ENCODE measurements around the gene ANKRD34A. TPM values are rescaled to one million over a fixed set of nuclear protein-coding genes. Genes with fewer than 3 reads are reported as not detected.
A peak's percentile ranks its signal among the peaks of the same experiment; 100 is the strongest.

The ANKRD34A gene
- total and polyA plus RNA-seq, 2 donors from 2014 or later: 0.37 to 0.76 TPM

DNA sequence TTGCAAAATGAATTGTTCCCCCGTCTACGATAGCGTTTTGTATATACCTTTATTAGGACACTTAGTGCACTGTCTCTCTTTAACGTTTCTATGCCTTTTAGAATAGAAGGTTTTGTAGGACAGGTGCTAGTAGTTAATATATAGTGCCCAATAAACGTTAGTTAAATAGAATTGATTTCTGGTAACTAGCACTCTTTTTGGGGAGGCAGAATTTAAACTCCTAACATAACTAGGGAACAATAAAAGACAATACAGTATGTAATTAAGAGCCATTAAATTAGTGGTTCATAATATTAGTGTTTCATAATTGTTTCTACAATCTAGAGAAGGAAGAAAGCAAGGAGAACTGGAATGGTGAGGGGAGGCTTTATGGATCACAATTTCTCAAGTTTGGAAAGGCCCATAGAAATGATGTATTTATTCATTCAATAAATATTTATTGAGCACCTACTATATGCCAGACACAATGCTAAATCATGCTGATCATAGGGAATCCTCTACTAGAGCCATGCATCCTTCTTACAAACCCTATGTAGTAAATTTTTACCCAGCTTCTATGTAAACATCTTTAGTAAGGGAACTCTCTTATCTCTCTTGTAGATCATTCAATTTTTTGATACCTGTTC lies 857 bp upstream of the ANKRD34A start:
- Histone ChIP-seq H3K36me3 (ENCODE audit: control insufficient read depth in 2 of 3, insufficient read depth in 3 of 3, low read length in 3 of 3) (no peaks in the 10 kb centered on the region), H3K27me3 (ENCODE audit: control insufficient read depth, insufficient read depth, low read length) (no peaks in the 10 kb centered on the region), H3K4me1 (ENCODE audit: control insufficient read depth in 2 of 3, insufficient read depth in 2 of 3, low read depth in 1 of 3, low read length in 3 of 3) (peaks cover 2 to 27% (median 4%) of the 10 kb centered on the region in 3 donors), H3K27ac (ENCODE audit: low read depth in 2 of 2, low read length in 2 of 2) (peak overlapping the region in 1 of 2 donors; percentile 88), H3K4me3 (ENCODE audit: low read length in 3 of 3) (peak overlapping the region; percentile 81 to 91 (median 85)), H3K9ac (ENCODE audit: low read length in 3 of 3) (peak overlapping the region; percentile 75 to 92 (median 83)), H3K9me3 (ENCODE audit: control insufficient read depth in 2 of 3, insufficient read depth in 1 of 3, low read length in 3 of 3) (peaks cover 0 to 4% (median 0%) of the 10 kb centered on the region in 3 donors)
- DNase-seq: no peak
- FAIRE-seq: no peak
- TF ChIP-seq, protein P1, sequence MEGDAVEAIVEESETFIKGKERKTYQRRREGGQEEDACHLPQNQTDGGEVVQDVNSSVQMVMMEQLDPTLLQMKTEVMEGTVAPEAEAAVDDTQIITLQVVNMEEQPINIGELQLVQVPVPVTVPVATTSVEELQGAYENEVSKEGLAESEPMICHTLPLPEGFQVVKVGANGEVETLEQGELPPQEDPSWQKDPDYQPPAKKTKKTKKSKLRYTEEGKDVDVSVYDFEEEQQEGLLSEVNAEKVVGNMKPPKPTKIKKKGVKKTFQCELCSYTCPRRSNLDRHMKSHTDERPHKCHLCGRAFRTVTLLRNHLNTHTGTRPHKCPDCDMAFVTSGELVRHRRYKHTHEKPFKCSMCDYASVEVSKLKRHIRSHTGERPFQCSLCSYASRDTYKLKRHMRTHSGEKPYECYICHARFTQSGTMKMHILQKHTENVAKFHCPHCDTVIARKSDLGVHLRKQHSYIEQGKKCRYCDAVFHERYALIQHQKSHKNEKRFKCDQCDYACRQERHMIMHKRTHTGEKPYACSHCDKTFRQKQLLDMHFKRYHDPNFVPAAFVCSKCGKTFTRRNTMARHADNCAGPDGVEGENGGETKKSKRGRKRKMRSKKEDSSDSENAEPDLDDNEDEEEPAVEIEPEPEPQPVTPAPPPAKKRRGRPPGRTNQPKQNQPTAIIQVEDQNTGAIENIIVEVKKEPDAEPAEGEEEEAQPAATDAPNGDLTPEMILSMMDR (IDR thresholded peaks at IDR 0.05; ENCODE audit: borderline replicate concordance, extremely low read depth, insufficient read depth): no peak
- intact Hi-C loops (cut with DNase I): loop anchor here (5.0 kb wide), 1 partner anchor 118 kb away; the partner anchor contains the start of gene NUDT17

DNA sequence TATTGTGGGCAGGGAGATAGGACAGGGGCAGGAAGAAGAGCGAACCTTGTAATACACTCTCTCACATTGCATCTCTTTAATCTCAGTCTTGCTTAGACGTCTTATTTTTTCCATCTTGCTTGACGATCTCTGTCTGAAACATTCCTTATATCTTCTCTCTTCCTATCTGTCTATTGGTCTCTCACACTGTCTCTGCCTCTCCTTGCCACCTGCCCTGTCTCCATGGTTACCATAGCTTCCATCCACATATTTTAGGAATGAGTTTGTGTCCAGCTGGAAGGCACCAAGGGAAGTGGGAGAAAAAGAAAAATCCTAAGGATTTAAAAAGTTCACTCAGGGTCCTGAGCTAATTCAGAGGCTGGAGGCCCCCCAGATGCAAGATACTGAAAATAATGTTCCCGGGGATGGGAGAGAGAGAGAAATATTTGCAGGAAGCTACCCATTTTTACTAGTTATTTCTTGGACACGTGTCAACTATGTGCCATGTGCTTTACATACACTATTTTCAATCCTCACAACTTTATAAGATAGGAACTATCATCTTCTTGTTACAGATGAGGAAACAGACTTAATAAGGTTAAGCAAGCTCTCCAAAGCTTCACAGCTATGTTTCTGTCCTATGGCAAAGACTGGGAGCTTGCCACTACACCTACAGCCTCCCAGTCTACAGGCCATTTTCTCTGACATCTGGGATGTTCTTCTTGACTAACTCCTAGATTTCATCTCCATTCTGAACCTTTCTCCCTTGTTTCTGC lies 933 bp downstream of the ANKRD34A start:
- TF ChIP-seq, protein P1 (IDR thresholded peaks at IDR 0.05; ENCODE audit: borderline replicate concordance, extremely low read depth, insufficient read depth): no peak
- peak overlapping the region in 1 of 3 donors; percentile 92 for H3K9ac ChIP-seq (ENCODE audit: low read length in 3 of 3)
- H3K9me3 ChIP-seq (ENCODE audit: control insufficient read depth in 2 of 3, insufficient read depth in 1 of 3, low read length in 3 of 3): peaks cover 0 to 4% (median 0%) of the 10 kb centered on the region in 3 donors
- no peaks in the 10 kb centered on the region for H3K27me3 ChIP-seq (ENCODE audit: control insufficient read depth, insufficient read depth, low read length)
- H3K4me1 ChIP-seq (ENCODE audit: control insufficient read depth in 2 of 3, insufficient read depth in 2 of 3, low read depth in 1 of 3, low read length in 3 of 3): peaks cover 2 to 27% (median 8%) of the 10 kb centered on the region in 3 donors
- no peak for FAIRE-seq
- peak overlapping the region; percentile 85 to 88 for H3K27ac ChIP-seq (ENCODE audit: low read depth in 2 of 2, low read length in 2 of 2)
- intact Hi-C loops (cut with DNase I): no loop called here
- peak in 1 of 5 donors; percentile 31 for DNase-seq
- no peaks in the 10 kb centered on the region for H3K36me3 ChIP-seq (ENCODE audit: control insufficient read depth in 2 of 3, insufficient read depth in 3 of 3, low read length in 3 of 3)
- peak overlapping the region in 2 of 3 donors; percentile 81 to 91 for H3K4me3 ChIP-seq (ENCODE audit: low read length in 3 of 3)

DNA sequence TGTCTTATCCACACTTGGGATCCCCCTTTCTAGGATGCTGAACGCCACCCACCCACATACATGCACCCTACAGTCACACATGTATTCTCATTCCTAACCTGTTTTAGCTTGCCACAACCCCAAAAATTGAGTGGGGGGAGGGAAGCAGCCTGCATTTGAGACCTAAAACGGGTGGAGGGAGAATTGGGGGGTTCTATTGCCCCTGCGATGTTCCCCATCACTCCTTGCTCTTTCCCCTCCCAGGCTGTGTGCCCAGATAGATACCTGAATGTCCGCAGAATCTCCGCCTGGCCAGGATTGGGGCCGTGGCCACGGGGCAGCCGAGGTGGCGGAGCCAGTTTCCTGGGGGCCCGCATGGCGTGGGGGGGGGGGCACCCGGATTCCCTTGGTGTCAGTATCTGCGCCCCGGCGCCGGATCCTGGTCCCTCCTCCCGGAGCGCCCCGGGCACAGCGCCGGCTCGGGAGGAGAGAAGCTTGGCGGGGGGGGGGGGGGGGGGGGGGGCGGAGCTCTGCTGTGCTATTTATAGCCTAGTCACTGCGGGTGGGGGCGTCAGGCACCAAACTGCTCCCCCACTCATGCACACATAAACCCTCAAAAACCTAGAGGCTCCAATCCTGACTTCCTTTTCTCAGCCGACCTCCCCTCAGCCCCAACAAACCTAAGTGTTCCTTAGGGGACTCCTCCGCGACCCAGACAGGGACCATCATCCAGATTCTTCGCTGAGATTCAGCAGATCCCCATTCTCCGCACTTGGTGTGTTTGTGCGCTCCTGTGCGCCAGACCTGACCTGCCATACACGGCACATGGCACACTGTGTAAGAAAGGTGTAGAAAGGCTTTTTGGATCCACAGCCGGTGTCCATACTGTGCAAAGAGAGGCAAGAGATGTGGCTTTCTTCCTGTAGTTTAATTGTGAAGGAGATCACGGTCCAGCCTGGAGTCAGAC lies 1.9 kb downstream of the ANKRD34A start:
- no peak for FAIRE-seq
- no peaks in the 10 kb centered on the region for H3K27me3 ChIP-seq (ENCODE audit: control insufficient read depth, insufficient read depth, low read length)
- H3K4me1 ChIP-seq (ENCODE audit: control insufficient read depth in 2 of 3, insufficient read depth in 2 of 3, low read depth in 1 of 3, low read length in 3 of 3): peaks cover 6 to 30% (median 8%) of the 10 kb centered on the region in 3 donors
- peak overlapping the region in 1 of 2 donors; percentile 61 for H3K27ac ChIP-seq (ENCODE audit: low read depth in 2 of 2, low read length in 2 of 2)
- H3K9ac ChIP-seq (ENCODE audit: low read length in 3 of 3): peak overlapping the region; percentile 38 to 59 (median 59)
- TF ChIP-seq, protein P1 (IDR thresholded peaks at IDR 0.05; ENCODE audit: borderline replicate concordance, extremely low read depth, insufficient read depth): no peak
- peak in 3 of 5 donors; percentile 58 to 86 (median 79) for DNase-seq
- intact Hi-C loops (cut with DNase I): no loop called here
- peaks cover 0 to under 1% (median 0%) of the 10 kb centered on the region in 3 donors for H3K9me3 ChIP-seq (ENCODE audit: control insufficient read depth in 2 of 3, insufficient read depth in 1 of 3, low read length in 3 of 3)
- no peaks in the 10 kb centered on the region for H3K36me3 ChIP-seq (ENCODE audit: control insufficient read depth in 2 of 3, insufficient read depth in 3 of 3, low read length in 3 of 3)
- H3K4me3 ChIP-seq (ENCODE audit: low read length in 3 of 3): peak overlapping the region; percentile 73 to 75 (median 74)
